ENCODE measurements around the gene TIMM50.

Gene TIMM50

DNA sequence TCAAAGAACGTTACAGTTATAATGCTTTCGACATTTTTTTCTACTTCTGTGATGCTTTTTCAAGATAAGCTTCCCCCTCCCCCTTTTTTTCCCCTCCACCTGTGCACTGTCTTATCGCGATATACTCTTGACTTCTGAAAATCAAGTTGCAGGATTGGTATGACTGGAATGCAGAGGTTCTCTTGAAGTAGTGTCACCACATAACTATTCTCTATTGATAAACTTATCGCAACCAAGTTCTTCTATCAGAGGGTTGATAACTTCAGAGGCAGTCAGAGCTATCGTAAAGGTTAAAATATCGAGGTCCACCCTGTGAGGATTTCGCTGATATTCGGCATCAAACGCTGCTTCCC lies 58.5 kb downstream of the TIMM50 start:
- no peak for DNase-seq

DNA sequence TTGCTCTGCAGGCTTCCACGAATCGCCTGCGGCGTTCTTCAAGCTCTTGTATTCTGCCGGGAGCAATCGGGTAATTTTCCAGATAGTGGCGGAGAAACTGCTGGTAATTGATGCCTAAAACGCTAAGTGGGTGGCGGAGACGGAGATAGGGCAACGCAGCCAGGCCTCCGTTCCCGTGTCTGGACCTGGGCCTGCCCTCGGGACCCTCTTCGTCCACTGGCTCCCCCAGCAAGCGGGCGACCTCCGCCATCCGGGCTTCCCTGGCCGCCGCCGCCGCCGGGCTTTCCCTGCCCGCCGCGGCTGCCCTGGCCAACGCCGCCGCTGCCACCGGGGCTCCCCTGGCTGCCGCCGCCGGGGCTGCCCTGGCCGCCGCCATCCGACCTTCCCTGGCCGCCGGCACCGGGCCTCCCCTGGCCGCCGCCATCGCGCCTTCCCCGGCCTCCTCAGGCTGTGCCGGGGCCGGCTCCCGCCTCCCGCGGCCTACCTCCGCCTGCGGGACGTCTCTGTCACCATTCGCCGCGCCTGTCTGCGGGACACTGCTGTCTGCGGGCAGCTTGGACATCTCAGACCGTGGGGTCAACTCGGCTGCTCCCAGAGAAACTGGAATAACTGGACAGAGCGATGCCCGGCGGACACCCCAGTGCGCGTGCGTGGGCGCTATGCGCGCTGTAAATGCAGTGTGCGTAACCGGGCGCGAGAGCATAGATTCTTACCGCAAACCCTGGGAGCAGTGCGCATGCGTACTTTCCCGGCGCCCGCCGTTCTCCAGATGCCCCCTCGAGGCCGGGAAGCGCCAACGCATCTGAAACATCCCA lies 59.1 kb downstream of the TIMM50 start, which contains the start of gene EID2:
EID2 (minus strand) TSS at position 644 of the 815 bp plus-strand sequence; CDS start at position 562, 82 bp downstream.
- DNase-seq, result peak; percentile 79

- DNase-seq, result no peak
Measured at GRCh38 chr19:39540333-39540673, 59.7 kb downstream of the TIMM50 start.

Data from NCI-H187 treated with DMSO at 0.1 percent for 48 hours (cell line).